ENCODE measurements around the gene GPR34.

GPR34 gene

DNA sequence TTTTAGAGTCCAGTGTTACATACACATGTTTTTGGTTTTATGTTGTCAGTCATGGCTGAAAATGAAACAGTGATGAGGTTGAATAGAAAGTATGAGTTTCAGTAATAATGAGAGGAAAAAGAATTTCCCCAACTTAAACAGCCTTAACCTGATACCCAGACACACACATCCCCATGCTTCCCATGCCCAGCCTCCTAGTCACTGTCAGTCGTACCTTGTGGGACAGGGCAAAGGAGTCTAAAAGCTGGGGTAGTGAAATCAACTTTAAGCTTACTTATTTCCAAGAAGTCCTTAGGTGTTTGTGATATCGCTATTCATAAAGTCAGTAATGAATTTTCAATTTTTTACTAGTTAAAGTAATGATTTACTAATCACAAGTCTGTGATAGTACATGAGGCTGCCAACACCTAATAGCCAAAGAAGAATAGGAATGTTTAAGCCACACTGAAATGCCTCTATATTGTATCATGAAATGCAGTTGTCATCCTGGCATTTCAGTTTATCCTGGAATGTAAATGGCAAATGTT is 24.3 kb upstream of the GPR34 start:
- TF ChIP-seq CTCF (IDR thresholded peaks at IDR 0.05; ENCODE audit: unreplicated experiment in 3 of 3) = no peak
- Mint-ChIP-seq H3K36me3 (ENCODE audit: low read depth) (peaks cover 22% of the 10 kb centered on the region), H3K27me3 (ENCODE audit: low read depth) (no peaks in the 10 kb centered on the region), H3K9me3 (no peaks in the 10 kb centered on the region), H3K27ac (peak overlapping the region in 1 of 3 experiments; percentile 53), H3K4me3 (no peak overlapping the region), H3K4me1 (peaks cover 18% of the 10 kb centered on the region)

DNA sequence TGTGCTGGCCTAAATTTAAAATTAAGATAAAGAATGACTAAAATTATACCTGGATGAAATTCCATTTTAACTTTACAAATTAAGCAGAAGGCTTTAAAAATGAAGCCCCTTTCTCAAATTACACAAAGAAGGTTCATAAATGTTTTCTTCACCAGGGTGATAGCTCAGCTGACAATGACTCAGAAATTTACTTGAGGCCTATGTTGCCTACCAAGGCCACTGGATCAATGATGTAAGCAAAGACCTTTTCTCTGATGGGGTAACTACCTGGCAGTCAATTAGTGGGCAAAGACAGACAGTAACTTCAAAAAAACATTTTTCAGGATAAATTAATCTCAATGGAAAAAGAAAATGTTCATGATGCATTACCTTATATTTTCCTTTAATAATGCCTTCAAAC is 23.9 kb upstream of the GPR34 start:
- Mint-ChIP-seq H3K27me3 (ENCODE audit: low read depth) (no peaks in the 10 kb centered on the region), H3K9me3 (no peaks in the 10 kb centered on the region), H3K27ac (peak overlapping the region; percentile 53 to 66 (median 60)), H3K36me3 (ENCODE audit: low read depth) (peaks cover 24% of the 10 kb centered on the region), H3K4me1 (peaks cover 18% of the 10 kb centered on the region), H3K4me3 (peak overlapping the region in 1 of 3 experiments; percentile 65)
- no peak for TF ChIP-seq CTCF (IDR thresholded peaks at IDR 0.05; ENCODE audit: unreplicated experiment in 3 of 3)

- H3K4me3 Mint-ChIP-seq = peak overlapping the region in 1 of 3 experiments; percentile 2
- H3K36me3 Mint-ChIP-seq (ENCODE audit: low read depth) = peaks cover 21% of the 10 kb centered on the region
- H3K27me3 Mint-ChIP-seq (ENCODE audit: low read depth) = no peaks in the 10 kb centered on the region
- H3K9me3 Mint-ChIP-seq = no peaks in the 10 kb centered on the region
- peak overlapping the region in 2 of 3 experiments; percentile 53 to 66 for H3K27ac Mint-ChIP-seq
- peaks cover 18% of the 10 kb centered on the region for H3K4me1 Mint-ChIP-seq
- no peak for TF ChIP-seq CTCF (IDR thresholded peaks at IDR 0.05; ENCODE audit: unreplicated experiment in 3 of 3)
These were observed 23.1 kb upstream of the GPR34 start for GRCh38 chrX:41665686-41666085.

DNA sequence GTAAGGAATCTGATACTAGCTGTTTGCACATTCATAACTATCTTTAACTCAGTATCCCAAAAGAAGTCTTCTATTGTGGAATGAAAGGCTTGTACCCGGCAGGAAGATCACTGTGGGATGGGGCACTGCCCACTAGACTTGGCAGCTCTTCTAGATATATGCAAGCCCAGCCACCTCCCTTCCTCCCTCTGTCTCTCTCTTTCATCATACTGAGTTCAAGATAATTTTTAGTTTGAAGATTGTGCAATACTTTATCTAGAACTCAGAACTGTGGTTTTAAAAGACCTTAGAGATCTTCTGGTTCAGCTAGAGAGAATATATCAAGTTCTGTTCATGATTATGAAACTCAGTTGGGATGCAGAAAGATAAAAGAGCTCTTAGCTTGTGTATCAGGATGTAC is 22.5 kb upstream of the GPR34 start:
- Mint-ChIP-seq H3K27ac (no peak overlapping the region), H3K4me1 (peaks cover 18% of the 10 kb centered on the region), H3K9me3 (no peaks in the 10 kb centered on the region), H3K27me3 (ENCODE audit: low read depth) (no peaks in the 10 kb centered on the region), H3K4me3 (no peak overlapping the region), H3K36me3 (ENCODE audit: low read depth) (peaks cover 21% of the 10 kb centered on the region)
- TF ChIP-seq CTCF (IDR thresholded peaks at IDR 0.05; ENCODE audit: unreplicated experiment in 3 of 3) = no peak

GRCh38 chrX:41667631-41668030 is 21.1 kb upstream of the GPR34 start:
- Mint-ChIP-seq H3K27ac (no peak overlapping the region), H3K4me1 (peaks cover 18% of the 10 kb centered on the region), H3K36me3 (ENCODE audit: low read depth) (peaks cover 18% of the 10 kb centered on the region), H3K9me3 (no peaks in the 10 kb centered on the region), H3K4me3 (no peak overlapping the region), H3K27me3 (ENCODE audit: low read depth) (no peaks in the 10 kb centered on the region)
- TF ChIP-seq CTCF (IDR thresholded peaks at IDR 0.05; ENCODE audit: unreplicated experiment in 3 of 3) = no peak

- Mint-ChIP-seq H3K27ac (no peak overlapping the region), H3K4me1 (peaks cover 8% of the 10 kb centered on the region), H3K36me3 (ENCODE audit: low read depth) (peaks cover 15% of the 10 kb centered on the region), H3K27me3 (ENCODE audit: low read depth) (no peaks in the 10 kb centered on the region), H3K9me3 (no peaks in the 10 kb centered on the region), H3K4me3 (no peak overlapping the region)
- no peak for TF ChIP-seq CTCF (IDR thresholded peaks at IDR 0.05; ENCODE audit: unreplicated experiment in 3 of 3)
These were observed 18.7 kb upstream of the GPR34 start for GRCh38 chrX:41670112-41670511.
